COLO668 (cell line): ENCODE data around the gene ZNF844.
"Not testable (repeated sequence)": the region's sequence is repeated elsewhere in the genome, so short reads cannot be mapped to it uniquely, and the experiment has no call there.

ENCODE experiments used
- DNase-seq: peaks from one replicate; lab custom pipeline; 2025; ENCODE audit not compliant: unreplicated experiment; lab: John Stamatoyannopoulos, UW

Gene ZNF844

GRCh38 chr19:12092065-12092867 lies 27.7 kb downstream of the ZNF844 start:
- no peak for DNase-seq

- DNase-seq: no peak
Measured at GRCh38 chr19:12092956-12093355, 28.4 kb downstream of the ZNF844 start.

- DNase-seq: no peak
Measured at GRCh38 chr19:12093777-12094176, 29.2 kb downstream of the ZNF844 start.

- DNase-seq: no peak
Measured at GRCh38 chr19:12095111-12095790, 30.7 kb downstream of the ZNF844 start.

GRCh38 chr19:12098040-12098439 lies 33.5 kb downstream of the ZNF844 start:
- DNase-seq: no peak

GRCh38 chr19:12103909-12104308 lies 39.4 kb downstream of the ZNF844 start:
- not testable (repeated sequence) for DNase-seq

GRCh38 chr19:12111176-12111575 lies 46.6 kb downstream of the ZNF844 start:
- DNase-seq: no peak

- DNase-seq: no peak
Measured at GRCh38 chr19:12111943-12112637, 47.6 kb downstream of the ZNF844 start.

- no peak for DNase-seq
Measured at GRCh38 chr19:12112701-12113100, 48.2 kb downstream of the ZNF844 start.

GRCh38 chr19:12113121-12113520 lies 48.6 kb downstream of the ZNF844 start:
- no peak for DNase-seq

GRCh38 chr19:12117201-12117970 lies 52.9 kb downstream of the ZNF844 start:
- DNase-seq: no peak

- DNase-seq: no peak
Measured at GRCh38 chr19:12126707-12127106, 62.2 kb downstream of the ZNF844 start.
